ENCODE data around the gene DGCR8. TPM values are rescaled to one million over a fixed set of nuclear protein-coding genes. Genes with fewer than 3 reads are reported as not detected.

DGCR8 gene
- total and polyA plus RNA-seq, 2 of the 4 experiments (the other 2 are of a cell fraction): 16.7 to 25.3 TPM

DNA sequence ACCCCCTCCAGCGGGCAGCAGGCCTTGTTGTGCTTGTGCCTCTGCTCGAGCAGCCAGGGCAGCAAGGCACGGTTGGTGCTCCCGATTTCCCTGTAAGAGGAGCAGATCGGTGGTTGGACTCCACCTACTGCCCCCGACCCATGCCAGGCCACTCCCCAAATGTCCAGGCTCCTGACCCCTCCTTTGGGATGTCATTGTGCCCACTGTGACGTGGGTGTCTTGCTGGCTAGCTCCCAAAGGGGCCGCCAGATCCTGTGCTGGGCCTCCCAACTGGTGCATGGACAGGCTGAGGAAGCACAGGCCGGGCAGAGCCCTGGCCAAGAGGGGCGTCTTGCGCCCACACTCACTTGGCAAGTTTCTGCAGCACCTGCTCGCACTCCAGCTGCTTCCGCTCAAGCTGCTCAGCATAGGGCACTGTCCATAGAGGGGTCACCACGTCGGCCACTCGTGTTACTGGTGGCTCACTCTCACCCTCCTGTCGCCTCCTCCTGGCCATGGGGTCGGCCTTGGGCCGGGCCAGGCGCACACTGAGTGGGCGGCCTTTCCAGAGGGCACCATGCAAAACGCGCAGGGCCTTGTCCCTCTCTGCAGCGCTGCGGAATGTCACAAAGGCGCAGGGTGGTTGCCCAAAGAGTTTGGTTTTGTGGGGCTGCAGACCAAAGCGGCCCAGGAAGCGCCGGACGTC, 35.8 kb downstream of the DGCR8 start, which contains the start of gene RANBP1:
TSS of gene RANBP1 (plus strand) at position 414 of the 685 bp plus-strand sequence. CDS start at position 495, 81 bp downstream.
- in situ Hi-C loops (cut with MboI; ENCODE audit: low sequenced_read_pairs): no loop called here
- no peaks in the 10 kb centered on the region for H3K27me3 ChIP-seq (ENCODE audit: control insufficient read depth, insufficient read depth, low read length)
- H3K9me1 ChIP-seq (ENCODE audit: insufficient read depth, low read length): no peaks in the 10 kb centered on the region; the same call in 1 of the 2 replicates
- no peak for TF ChIP-seq POLR2A (IDR thresholded peaks at IDR 0.05; ENCODE audit: low read depth, low read length)
- TF ChIP-seq FOS (IDR thresholded peaks at IDR 0.05; ENCODE audit: low read depth, low read length): no peak
- H3K18ac ChIP-seq (ENCODE audit: low read depth, low read length): 0 out of 2 replicates have a peak within 1 kb of the TSS, but pooled peaks have one; percentile 6
- DNase-seq: no peak
- H3K79me1 ChIP-seq (ENCODE audit: low read depth in 1 of 2, low read length in 2 of 2): peaks cover 11 to 42% of the 10 kb centered on the region in 2 experiments; a peak in 3 of 4 replicates
- no peak for ATAC-seq (ENCODE audit: low read depth)
- H4K91ac ChIP-seq (ENCODE audit: insufficient read depth, low read depth, low read length): peak within 1 kb of the TSS; percentile 70
- intact Hi-C loops (cut with micrococcal nuclease): no loop called here
- peak within 1 kb of the TSS; percentile 90 for H3K4ac ChIP-seq (ENCODE audit: low read depth, low read length)
- WGBS, 2 experiments (ENCODE audit: extremely low coverage in 2 of 2, insufficient read length in 1 of 2): 82% methylated on average over 19 of the region's 30 CpGs; no CpG with 5 or more reads in 1 of the 2 experiments
- peak within 1 kb of the TSS; percentile 44 to 63 for H4K8ac ChIP-seq (ENCODE audit: low read depth in 2 of 2, low read length in 2 of 2)
- H3K14ac ChIP-seq (replicated peaks; ENCODE audit: low read depth, low read length): peak within 1 kb of the TSS; percentile 86
- peak within 1 kb of the TSS; percentile 76 for H4K5ac ChIP-seq (ENCODE audit: low read depth, low read length)
- no peak within 1 kb of the TSS for H2BK15ac ChIP-seq (ENCODE audit: low read depth, low read length)
- ChIA-PET POLR2A (ENCODE audit: unreplicated experiment) (no interaction called here), CTCF (no interaction called here)
- H3K4me1 ChIP-seq (ENCODE audit: control insufficient read depth, insufficient read depth, low read length): peaks cover 6% of the 10 kb centered on the region
- peak within 1 kb of the TSS; percentile 84 for H3K4me2 ChIP-seq (ENCODE audit: low read depth, low read length)
- dilution Hi-C loops (cut with HindIII; ENCODE audit: low sequenced_read_pairs, unreplicated experiment): no loop called here
- no TSS peak for BruUV-seq (replicated peaks)
- H3K9me3 ChIP-seq (ENCODE audit: control insufficient read depth, insufficient read depth, low read length): no peaks in the 10 kb centered on the region
- peak within 1 kb of the TSS; percentile 75 for H3K27ac ChIP-seq (ENCODE audit: insufficient read depth, low read length)
- peak within 1 kb of the TSS; percentile 97 for H2AK9ac ChIP-seq (replicated peaks; ENCODE audit: low read depth, low read length, poor library complexity)
- H4K20me1 ChIP-seq (ENCODE audit: insufficient read depth, low read length): peaks cover 23% of the 10 kb centered on the region
- peak within 1 kb of the TSS; percentile 59 for H2BK5ac ChIP-seq (ENCODE audit: low read depth, low read length, poor library complexity, severe bottlenecking)
- peak within 1 kb of the TSS; percentile 88 for H3K9ac ChIP-seq (ENCODE audit: low read depth, low read length)
- peak within 1 kb of the TSS; percentile 37 for H3K56ac ChIP-seq (ENCODE audit: extremely low read depth, insufficient read depth, low read length)
- no peak within 1 kb of the TSS for H2BK20ac ChIP-seq (ENCODE audit: low read depth, low read length)
- H3K23ac ChIP-seq (ENCODE audit: low read depth, low read length): peak within 1 kb of the TSS; percentile 62; the same call in 1 of the 2 replicates
- H3K4me3 ChIP-seq (ENCODE audit: insufficient read depth, low read depth, low read length): peak within 1 kb of the TSS; percentile 92
- peak within 1 kb of the TSS; percentile 87 for H2AK5ac ChIP-seq (ENCODE audit: low read depth, low read length)
- H2AFZ ChIP-seq (replicated peaks; ENCODE audit: low read length, poor library complexity): peak within 1 kb of the TSS; percentile 91
- peaks cover 62% of the 10 kb centered on the region for H3K36me3 ChIP-seq (ENCODE audit: control insufficient read depth, insufficient read depth, low read length)
- H2BK120ac ChIP-seq (ENCODE audit: low read depth, low read length): peak within 1 kb of the TSS; percentile 38; the same call in 1 of the 2 replicates
